ENCODE measurements around the gene TTC6. TPM values are rescaled to one million over a fixed set of nuclear protein-coding genes. Genes with fewer than 3 reads are reported as not detected.

The TTC6 gene
- total RNA-seq, 1 donor from 2014 or later = 0.44 TPM

- Mint-ChIP-seq H3K9me3 (ENCODE audit: unreplicated experiment) (no peaks in the 10 kb centered on the region), H3K27me3 (ENCODE audit: unreplicated experiment) (no peaks in the 10 kb centered on the region), H3K36me3 (ENCODE audit: unreplicated experiment) (peaks cover 3% of the 10 kb centered on the region), H3K4me1 (ENCODE audit: low read depth, unreplicated experiment) (peaks cover 5% of the 10 kb centered on the region), H3K27ac (ENCODE audit: unreplicated experiment) (no peak overlapping the region), H3K4me3 (ENCODE audit: unreplicated experiment) (no peak overlapping the region)
- no peak for TF ChIP-seq CTCF (IDR thresholded peaks at IDR 0.05; ENCODE audit: partially characterized antibody, unreplicated experiment)
- peak; percentile 34 for DNase-seq
Measured at GRCh38 chr14:37579274-37579673, 16.2 kb upstream of the TTC6 start.

GRCh38 chr14:37580146-37580545 is 15.3 kb upstream of the TTC6 start:
- Mint-ChIP-seq H3K27me3 (ENCODE audit: unreplicated experiment) (peaks cover 2% of the 10 kb centered on the region), H3K4me3 (ENCODE audit: unreplicated experiment) (no peak overlapping the region), H3K4me1 (ENCODE audit: low read depth, unreplicated experiment) (peaks cover 5% of the 10 kb centered on the region), H3K9me3 (ENCODE audit: unreplicated experiment) (no peaks in the 10 kb centered on the region), H3K27ac (ENCODE audit: unreplicated experiment) (no peak overlapping the region), H3K36me3 (ENCODE audit: unreplicated experiment) (no peaks in the 10 kb centered on the region)
- no peak for TF ChIP-seq CTCF (IDR thresholded peaks at IDR 0.05; ENCODE audit: partially characterized antibody, unreplicated experiment)
- DNase-seq = no peak

- peak overlapping the region; percentile 22 for H3K27ac Mint-ChIP-seq (ENCODE audit: unreplicated experiment)
- DNase-seq = peak; percentile 45
- peaks cover 3% of the 10 kb centered on the region for H3K36me3 Mint-ChIP-seq (ENCODE audit: unreplicated experiment)
- H3K9me3 Mint-ChIP-seq (ENCODE audit: unreplicated experiment) = peaks cover 7% of the 10 kb centered on the region
- peaks cover 21% of the 10 kb centered on the region for H3K27me3 Mint-ChIP-seq (ENCODE audit: unreplicated experiment)
- peak overlapping the region; percentile 82 for H3K4me3 Mint-ChIP-seq (ENCODE audit: unreplicated experiment)
- no peak for TF ChIP-seq CTCF (IDR thresholded peaks at IDR 0.05; ENCODE audit: partially characterized antibody, unreplicated experiment)
- H3K4me1 Mint-ChIP-seq (ENCODE audit: low read depth, unreplicated experiment) = peaks cover 8% of the 10 kb centered on the region
Measured at GRCh38 chr14:37583358-37584210, 11.8 kb upstream of the TTC6 start.

GRCh38 chr14:37584211-37585100 is 11.0 kb upstream of the TTC6 start:
- peaks cover 27% of the 10 kb centered on the region for H3K27me3 Mint-ChIP-seq (ENCODE audit: unreplicated experiment)
- peaks cover 9% of the 10 kb centered on the region for H3K36me3 Mint-ChIP-seq (ENCODE audit: unreplicated experiment)
- peak overlapping the region; percentile 64 for H3K4me3 Mint-ChIP-seq (ENCODE audit: unreplicated experiment)
- TF ChIP-seq CTCF (IDR thresholded peaks at IDR 0.05; ENCODE audit: partially characterized antibody, unreplicated experiment) = no peak
- DNase-seq = peak; percentile 34
- peaks cover 10% of the 10 kb centered on the region for H3K9me3 Mint-ChIP-seq (ENCODE audit: unreplicated experiment)
- H3K4me1 Mint-ChIP-seq (ENCODE audit: low read depth, unreplicated experiment) = peaks cover 8% of the 10 kb centered on the region
- no peak overlapping the region for H3K27ac Mint-ChIP-seq (ENCODE audit: unreplicated experiment)

Measured in glutamatergic neuron (in vitro differentiated cells).